ENCODE data around the gene CRELD2.

The CRELD2 gene

GRCh38 chr22:49887702-49888101 is 30.7 kb upstream of the CRELD2 start:
- DNase-seq, result no peak

GRCh38 chr22:49889071-49889470 is 29.4 kb upstream of the CRELD2 start:
- DNase-seq, result no peak

GRCh38 chr22:49892226-49892899 is 26.1 kb upstream of the CRELD2 start:
- no peak for DNase-seq

DNA sequence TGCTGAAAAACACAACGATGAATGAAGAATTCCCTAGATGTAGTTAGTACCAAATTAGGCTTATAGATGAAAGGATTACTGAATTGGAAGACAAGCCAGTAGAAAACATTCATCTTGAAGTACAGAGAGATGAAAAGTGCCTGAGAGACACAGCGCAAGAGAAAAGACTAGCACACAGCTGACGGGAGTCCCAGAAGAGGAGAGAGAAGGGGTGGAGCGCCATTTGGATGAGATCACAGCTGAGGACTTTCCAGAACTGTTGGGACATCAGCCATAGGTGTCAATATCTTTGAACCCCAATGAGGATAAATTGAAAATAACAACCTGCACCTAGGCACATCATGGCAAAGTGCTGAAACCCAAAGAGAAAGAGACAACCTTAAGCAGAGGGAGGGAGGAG is 25.4 kb upstream of the CRELD2 start:
- DNase-seq, result no peak

GRCh38 chr22:49894322-49895054 is 23.9 kb upstream of the CRELD2 start:
- DNase-seq, result no peak

DNA sequence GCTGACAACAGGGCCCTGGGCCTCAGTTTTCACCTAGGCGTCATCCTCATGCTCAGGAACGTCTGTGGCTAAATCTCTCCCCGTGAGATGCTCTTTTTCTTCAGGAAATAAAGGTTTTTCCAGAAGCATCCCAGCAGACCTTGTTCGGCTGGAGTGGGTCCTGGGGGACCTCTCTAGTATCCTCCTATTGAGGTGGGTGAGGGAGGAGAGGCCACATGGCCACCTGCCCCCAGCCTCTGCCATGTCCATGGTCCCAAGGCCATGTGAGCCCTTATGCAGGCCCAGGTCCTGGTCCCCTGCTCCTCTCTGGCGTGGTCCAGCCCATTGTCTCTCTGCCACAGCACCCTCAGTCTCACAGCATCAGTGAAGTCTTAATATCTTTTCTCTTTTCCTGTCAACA is 22.2 kb upstream of the CRELD2 start:
- DNase-seq, result no peak

DNA sequence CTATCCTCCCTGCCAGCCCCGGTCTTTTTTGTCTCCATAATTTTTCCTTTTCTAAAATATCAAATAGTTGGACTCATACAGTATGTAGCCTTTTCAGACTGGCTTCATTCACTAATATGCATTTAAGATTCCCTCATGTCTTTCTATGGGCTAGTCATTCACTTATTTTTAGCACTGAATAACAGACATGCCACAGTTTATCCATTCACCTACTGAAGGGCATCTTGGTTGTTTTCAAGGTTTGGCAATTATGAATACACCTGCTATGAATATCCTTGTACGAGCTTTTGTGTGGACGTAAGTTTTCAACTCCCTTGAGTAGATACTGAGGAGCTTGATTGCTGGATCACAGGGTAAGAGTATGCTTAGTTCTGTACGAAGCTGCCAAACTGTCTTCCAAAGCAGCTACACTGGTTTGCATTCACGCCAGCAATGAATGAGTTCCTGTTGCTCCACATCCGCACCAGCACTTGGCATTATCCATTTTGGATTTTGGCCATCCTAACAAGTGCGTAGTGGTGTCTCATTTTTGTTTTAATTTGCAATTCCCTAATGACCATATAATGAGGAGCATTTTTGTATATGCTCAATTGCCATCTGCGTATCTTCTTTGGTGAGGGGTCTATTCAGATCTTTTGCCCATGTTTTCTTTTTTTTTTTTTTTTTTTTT is 21.3 kb upstream of the CRELD2 start:
- no peak for DNase-seq

GRCh38 chr22:49899530-49899929 is 18.9 kb upstream of the CRELD2 start:
- no peak for DNase-seq

GRCh38 chr22:49900441-49901230 is 17.8 kb upstream of the CRELD2 start:
- DNase-seq, result no peak

GRCh38 chr22:49901457-49901856 is 17.0 kb upstream of the CRELD2 start:
- no peak for DNase-seq

- no peak for DNase-seq
Observed at GRCh38 chr22:49903322-49904039, 15.0 kb upstream of the CRELD2 start.

DNA sequence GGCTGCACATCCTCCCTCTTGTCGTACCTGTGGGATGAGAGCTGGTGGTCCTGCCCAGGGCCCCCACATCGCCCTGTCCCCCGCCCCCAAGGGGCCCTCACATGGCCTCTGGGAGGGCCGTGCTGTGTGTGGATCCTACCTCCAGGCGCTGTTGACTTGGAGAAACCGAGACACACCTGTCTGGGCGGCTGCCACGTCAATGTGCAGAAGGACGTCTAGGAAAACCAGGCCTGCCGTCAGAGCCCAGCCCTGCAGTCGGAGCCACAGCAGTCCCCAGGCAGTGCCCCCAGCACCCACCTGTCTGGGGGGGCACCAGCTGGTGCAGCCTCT is 14.4 kb upstream of the CRELD2 start:
- no peak for DNase-seq

GRCh38 chr22:49905465-49905864 is 13.0 kb upstream of the CRELD2 start:
- DNase-seq, result no peak

DNA sequence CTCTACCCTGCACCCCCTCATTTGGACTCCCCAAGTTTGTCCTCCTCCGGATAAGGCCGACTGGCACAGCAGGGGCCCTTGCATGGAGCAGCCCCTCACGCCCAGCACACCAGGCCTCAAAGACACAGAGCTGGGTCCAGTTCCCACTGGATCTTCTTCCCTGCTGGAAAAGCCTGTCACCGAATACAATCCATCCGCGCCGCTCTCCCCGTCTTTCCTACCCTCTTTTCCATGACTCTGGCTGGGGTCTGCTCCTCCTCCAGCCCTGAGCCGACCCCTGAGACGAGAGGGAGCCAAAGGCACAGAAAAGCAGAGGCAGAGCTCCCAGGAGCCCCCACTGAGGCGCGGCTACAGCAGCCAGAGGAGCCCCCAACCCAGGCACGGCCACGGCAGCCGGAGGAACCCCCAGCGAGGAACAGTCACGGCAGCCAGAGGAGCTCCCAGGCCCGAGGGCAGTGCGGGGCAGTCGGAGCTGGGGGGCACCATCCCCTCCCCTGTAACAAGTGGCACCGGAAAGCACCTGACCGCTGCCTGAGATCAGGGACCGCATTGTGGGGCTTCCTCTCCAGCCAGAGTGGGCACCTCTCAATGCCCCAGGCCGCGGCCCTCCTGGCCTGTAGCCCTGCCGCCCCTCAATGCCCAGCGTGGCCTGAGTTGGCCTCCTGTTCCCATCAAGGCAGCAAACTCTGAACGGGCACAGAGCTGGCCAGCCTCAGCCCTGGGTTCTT is 12.2 kb upstream of the CRELD2 start:
- DNase-seq, result no peak

DNA sequence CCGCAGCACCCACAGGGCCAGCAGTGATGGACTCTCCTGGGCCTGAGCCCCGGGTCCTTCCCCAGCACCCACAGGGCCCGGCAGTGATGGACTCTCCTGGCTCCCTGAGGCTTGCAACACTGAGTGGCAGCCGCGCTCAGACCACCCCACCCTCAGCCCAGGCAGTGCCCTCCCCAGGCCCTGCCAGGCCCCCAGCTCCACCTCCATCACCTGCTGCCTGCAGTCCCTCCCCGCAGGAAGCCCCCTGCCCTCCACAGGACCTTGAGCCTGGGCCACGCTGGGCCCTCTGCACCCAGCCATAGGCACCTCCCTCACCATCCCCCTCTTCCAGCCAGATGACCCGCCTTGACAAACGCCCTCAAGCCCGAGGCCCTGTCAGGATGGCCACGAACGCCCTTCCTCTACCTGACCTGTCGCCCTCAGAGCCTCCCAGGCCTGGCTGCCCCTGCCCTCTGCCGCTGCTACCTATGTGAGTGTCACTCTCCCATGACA is 11.6 kb upstream of the CRELD2 start:
- DNase-seq, result no peak

DNA sequence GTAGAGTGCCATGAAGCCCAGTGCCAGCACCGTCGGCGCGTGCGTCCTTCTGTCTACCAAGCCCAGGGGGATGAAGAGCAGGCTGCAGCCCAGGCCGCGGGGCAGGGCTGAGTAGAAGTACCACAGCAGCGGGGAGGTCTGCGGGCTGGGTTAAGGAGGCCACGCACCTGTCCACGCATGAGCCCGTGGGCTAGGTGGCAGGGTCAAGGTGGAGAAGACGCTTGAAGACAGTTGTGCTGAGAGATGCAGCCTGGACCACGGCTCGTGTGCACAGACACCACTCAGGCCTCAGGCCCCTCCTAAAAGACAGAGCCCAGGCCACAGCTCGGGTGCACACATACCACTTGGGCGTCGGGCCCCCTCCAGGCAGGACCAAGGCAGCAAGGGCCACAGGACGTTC is 10.6 kb upstream of the CRELD2 start:
- no peak for DNase-seq

- no peak for DNase-seq
Observed at GRCh38 chr22:49909476-49910205, 8.8 kb upstream of the CRELD2 start.

DNA sequence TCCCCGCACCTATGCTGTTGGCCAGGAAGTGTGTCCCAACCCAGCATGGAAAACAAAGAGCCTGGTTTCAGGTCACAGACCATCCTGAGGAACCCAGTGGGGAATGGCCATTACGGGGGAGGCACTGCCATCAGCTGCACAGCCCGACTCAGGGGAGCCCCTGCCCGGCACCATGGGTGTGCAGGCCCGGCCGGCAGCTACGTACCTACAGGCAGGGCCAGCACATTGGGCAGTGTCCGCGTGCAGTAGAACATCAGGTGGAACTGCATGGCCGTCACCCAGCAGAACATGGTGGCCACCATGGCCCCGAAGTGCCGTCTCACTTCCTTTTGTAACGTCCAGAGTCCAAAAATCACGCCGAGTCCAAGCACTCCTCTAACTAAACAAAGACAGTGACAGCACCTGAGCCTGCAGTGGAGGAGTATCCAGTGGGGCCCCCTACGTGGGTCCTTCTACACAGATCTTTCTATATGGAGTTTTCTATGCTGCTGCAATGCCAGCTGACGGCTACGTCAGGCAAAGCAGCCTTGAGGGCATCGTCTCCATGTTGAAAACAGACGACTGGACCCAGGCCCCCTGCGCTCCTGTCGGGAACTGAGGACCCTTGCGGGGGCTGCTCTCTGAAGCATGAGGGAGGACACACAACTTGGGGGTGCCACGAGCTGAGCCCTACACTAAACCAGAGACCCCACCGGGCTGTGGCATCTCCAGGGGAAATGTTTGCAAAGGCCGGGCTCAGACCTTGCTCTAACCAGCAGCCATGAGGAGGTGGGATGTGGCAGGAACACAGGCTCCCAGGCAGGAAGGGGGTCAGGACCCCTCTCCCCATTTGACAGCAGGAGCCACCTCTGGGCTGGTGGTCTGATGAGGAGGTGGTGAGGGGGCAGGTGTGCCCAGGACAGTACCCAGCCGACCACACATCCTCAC is 7.9 kb upstream of the CRELD2 start:
- DNase-seq, result no peak

GRCh38 chr22:49911881-49912625 is 6.4 kb upstream of the CRELD2 start:
- no peak for DNase-seq
